NCI-H524 (cell line): ENCODE results near the gene SLC6A3.

ENCODE experiments used
- DNase-seq, 2 experiments: peaks; one replicate each; lab custom pipeline; 2025; lab: John Stamatoyannopoulos, UW

Gene SLC6A3

DNA sequence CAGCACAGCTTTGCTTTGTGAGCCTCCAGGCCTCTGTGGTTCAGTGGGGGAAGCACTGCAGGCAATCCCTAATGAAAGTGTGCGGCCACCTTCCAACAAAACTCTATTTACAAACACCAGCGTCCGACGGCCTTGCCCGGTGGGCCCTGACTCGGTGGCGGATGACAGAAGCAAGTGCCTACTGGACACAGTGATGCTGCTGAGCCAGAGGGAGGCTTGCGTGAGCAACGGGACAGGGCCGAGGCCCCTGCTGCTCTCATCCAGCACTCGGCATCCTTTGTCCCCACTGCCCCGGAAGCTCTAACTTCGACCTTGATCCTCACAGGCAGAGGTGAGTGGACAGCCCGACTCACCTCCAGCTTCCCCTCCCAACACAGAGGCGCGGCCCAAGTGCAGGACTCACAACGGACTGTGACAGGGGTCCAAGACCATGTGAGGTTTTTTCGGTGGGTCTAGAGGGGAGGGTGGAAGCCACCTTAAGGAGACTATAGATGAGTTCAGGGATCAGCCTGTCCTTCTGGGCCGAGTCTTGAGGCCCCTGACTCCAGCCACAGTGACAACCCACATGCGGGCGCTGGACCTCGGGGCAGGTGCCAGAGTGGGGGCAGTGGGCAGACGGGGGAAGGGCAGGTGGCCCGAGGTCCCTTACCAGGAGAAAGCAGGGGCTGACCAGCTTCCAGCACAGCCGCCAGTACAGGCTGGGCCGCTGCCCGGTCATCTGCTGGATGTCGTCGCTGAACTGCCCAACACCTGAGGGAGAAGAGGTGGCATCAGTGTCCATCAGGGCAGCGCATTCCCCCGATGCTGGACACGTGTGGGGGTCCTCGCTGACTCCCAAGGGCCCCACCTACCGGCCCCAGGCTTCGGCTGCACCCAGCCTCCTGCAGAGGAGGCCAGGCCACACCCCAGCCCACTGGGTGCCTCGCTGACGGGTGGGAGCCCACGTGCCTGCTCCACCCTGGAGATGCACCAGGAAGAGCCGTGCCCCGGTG is 39.4 kb downstream of the SLC6A3 start:
- no peak for DNase-seq

DNA sequence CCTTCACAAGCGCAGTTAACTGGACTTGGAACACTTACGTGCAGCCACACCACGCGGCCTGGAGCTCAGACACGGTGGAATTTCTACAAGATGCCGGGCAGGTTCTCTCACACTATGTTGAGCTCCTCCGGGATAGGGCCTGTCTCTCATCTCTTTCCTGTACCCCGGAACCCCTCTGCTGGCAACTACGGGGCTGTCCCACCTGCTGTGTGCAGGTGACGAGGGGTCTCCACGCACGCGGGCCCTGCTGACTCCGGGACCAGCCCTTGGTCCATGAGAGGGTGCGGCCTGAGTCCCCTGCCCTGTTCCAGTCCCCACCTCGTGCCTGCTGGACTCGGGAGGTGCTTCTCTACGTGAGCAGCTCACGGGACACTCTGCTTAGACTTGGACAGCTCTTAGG is 40.1 kb downstream of the SLC6A3 start:
- no peak for DNase-seq

DNA sequence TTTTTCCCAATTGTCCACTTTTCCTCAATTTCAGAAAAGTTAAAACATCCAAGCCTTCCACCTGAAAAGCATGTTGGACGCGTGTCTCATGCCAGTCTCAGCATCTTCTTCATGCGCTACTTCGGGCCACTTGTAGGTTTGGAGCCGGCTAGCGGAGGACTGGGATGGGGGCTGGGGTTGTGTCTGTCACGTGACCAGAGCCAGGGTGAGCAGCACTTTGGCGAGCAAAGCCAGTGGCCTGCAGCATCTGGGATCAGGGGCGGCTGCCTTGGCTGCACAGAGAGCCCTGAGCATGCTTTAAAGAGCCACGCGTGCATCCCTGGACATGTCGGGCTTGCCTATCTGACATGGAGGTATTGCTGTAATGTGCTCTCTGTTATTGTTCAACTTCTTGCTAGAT is 41.2 kb downstream of the SLC6A3 start:
- no peak for DNase-seq

DNA sequence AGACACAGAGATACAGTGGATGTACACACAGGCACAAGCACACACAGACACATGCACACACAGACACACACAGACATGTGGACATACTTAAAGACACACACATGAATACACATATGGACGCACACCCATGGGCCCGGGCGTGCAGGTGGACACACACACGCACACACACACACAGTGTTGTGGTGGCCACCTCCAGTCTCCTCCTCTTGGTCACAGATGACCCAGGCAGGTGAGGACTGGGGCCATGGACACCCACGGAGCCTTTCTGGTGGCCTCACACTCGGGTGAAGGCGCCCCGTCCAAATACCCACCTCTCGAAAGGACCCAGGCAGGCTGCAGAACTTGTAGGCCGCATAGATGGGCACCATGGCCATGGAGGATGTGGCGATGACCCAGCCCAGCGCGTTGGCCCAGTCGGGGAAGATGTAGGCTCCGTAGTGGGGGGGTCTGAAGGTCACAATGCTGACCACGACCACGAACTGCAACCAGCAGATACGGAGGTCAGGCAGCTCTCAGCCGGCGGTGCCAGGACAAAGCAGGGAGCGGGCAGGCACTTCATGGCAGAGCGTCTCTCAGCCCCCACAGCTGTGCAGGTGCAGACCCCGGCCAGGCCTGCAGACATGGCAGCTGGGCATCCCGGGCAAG is 42.5 kb downstream of the SLC6A3 start:
- no peak for DNase-seq

DNA sequence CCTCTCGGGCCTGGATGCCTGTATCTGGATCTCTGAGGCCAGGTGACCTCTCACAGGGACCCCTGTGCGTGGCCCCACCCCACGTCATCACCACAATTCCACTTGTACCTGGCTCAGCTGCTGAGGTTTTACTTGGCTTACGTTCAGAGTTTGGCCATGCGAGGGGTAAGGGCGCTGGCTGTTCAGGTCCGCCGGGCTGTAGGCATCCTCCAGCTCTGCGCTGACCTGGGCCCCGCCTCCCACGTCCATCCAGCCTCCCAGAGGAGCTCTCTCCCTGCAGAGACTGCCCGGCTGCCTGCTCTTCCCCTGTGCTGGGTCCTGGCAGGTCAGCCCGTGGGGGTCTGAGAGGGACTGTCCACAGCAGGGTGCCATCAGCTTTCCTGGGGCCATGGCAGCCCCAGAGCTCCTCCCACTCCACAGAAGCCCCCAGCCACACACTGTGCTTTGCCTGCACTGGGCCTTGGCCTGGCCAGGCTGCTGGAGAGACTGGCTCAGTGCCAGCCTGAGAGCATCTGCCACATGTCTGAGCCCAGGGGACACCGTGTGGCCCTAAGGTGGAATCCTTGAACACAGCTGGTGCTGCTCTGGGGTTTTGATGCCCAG is 43.6 kb downstream of the SLC6A3 start:
- DNase-seq, result peak; percentile 76 to 96

DNA sequence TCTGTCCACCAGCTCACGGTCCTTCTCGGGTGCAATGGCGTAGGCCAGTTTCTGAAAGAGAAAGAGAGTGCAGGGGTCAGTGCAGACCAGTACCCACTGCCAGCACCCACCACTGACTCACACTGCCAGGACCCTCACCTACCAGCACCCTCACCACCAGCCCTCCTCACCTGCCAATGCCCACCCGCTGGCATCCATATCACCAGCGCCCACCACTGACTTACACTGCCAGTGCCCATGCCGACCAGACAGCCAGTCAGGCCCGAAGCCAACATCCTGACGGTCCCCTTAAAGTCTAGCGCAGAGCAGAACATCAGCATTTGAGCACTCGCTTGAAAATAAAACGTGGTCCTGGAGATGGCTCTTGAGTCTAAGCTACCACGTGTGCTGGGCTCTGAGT is 44.3 kb downstream of the SLC6A3 start:
- DNase-seq, result no peak

DNA sequence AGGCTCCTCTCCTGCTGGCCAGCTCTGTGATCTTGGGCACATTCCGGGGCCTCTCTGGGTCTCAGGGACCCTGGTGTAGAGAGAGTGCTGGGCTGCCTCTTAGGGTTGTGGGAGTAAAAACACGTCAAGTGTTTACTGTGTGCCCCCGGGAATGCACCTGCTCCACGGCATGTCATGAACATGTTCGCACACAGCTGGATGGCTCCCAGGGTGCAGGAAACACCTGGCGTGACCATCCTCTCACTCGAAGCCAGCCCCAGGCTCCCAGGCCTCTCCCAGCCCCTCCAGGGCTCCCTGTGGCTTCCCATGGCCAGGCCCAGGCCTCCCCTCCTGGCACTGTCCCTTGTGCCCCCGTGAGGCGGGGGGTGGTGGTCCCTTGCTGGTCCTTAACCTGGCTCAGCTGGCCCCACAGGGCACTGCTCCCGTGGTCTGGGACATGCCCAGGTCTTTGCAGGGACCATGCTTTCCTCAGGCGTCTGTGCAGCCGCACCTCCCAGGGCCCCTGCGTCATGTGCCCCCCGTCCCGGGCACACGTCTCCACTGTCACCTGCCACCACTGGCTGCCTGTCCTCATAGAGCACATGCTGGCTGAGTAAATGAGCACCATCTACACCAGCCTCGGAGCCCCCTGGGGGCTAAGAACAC is 44.9 kb downstream of the SLC6A3 start:
- no peak for DNase-seq

DNA sequence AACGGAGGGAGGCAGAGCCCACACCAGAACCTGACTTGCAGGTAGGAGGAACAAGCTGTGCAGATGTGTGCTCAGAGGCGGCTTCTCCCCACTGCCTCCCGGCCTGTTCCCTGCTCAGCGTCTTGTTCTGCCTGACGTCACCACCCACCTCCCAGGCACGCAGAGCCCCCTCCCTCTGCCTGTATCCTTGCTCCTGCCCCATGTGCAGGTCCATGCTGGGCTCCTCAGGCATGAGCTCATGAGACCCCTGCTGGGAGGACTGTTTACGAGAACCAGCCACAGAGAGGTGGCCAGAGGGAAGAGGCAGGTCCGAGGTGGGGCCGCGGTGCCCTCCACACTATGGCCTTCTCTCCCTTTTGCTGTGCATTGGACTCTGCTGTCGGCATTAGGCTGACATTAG is 45.5 kb downstream of the SLC6A3 start:
- no peak for DNase-seq

DNA sequence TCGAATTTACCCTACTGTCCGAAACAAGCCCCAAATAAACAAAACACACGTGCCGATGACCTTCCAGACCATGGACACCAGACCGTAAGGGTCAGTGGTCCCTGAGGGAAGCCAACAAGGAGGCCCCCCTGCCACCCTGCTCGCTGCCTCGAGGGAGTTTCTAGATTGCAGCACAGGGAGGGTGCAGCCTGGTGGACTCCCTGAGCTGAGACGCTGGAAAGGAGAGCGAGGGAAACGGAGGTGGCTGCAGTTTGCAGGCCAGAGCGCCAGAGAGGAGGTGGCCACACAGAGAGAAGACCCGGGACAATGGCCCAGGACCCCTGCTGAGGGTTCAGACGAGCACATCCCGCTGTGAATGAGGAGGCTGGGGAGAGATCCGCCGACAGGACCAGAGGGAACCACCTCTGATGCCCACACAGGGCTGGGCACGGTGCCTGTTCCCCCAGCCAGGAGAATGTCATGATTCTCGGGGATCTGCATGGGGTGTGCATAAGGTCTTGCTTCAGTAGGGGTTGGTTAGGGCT is 48.9 kb downstream of the SLC6A3 start:
- DNase-seq, result no peak

DNA sequence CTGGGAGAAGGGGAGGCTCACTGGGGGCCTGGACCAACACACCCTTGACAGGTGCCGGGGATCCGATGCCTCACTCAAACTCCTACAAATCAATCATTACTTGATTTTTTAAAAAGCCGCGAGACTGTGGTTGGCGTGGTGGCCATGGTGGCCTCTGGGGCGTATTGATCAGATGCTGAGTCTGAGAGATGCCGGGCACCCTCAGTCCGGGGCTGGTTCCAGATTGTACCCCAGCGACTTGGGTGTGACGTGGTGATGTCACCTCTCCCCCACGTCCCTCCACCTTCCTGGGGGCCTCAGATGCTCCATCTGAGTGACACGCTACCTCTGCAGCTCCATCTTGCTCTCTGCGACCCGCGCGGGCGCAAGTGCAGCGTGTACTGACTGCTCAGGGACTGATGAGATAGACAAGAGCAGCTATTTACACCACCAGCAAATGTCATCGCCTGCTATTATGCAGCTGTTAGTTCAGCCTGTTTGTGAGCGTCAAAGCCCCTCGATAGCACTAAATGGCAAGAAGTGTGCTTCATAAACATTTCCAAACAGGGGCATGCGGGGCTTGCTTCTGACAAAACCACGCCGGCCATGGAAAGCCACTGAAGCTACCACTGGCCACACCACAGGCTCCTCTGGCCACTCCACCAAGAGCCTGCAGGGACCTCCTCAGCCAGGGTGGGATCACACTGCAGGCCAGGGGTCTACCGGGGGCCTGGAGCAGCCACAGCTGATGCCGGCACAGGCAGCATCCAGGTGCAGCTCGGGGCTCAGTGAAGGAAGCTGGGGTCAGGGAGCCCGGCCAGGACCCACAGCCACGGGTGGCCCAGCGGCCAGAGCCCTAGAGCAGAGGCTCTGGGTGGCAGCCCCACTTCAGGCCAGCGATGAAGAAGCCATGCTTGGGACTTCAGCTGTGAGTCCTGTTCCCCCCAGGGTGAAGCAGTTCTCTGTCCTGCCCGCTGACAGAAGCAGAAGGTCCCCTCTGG is 50.1 kb downstream of the SLC6A3 start:
- no peak for DNase-seq

DNA sequence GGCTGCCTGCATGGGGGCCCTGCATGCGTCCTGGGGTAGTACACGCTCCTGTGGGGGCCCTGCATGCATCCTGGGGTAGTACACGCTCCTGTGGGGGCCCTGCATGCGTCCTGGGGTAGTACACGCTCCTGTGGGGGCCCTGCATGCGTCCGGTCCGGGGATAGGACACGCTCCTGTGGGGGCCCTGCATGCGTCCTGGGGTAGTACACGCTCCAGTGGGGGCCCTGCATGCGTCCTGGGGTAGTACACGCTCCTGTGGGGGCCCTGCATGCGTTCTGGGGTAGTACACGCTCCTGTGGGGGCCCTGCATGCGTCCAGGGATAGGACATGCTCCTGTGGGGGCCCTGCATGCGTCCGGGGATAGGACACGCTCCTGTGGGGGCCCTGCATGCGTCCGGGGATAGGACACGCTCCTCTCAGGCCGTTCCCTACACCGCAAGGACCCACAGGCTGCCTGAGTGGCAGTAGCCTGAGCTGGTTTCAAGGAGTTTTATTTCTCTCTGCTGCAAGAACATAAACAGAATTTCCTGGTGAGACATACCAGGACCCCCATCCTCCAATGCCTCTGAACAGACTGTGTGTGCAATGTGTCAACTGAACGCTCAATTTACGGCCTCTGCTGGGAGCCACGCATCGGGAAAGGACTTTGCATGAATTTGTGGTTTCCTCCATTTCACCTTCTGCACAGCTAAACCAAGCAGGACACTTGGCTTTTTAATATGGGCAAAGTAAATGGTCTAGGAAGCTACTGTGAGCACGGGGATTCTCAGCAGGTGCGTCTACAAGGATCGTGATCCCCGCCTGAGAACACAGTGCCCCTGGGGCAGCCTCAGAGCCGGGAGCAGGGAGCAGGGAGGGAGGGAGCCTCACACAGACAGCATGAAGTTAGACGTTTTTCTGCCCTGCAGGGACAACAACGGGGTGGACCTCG is 51.4 kb downstream of the SLC6A3 start:
- DNase-seq, result no peak

DNA sequence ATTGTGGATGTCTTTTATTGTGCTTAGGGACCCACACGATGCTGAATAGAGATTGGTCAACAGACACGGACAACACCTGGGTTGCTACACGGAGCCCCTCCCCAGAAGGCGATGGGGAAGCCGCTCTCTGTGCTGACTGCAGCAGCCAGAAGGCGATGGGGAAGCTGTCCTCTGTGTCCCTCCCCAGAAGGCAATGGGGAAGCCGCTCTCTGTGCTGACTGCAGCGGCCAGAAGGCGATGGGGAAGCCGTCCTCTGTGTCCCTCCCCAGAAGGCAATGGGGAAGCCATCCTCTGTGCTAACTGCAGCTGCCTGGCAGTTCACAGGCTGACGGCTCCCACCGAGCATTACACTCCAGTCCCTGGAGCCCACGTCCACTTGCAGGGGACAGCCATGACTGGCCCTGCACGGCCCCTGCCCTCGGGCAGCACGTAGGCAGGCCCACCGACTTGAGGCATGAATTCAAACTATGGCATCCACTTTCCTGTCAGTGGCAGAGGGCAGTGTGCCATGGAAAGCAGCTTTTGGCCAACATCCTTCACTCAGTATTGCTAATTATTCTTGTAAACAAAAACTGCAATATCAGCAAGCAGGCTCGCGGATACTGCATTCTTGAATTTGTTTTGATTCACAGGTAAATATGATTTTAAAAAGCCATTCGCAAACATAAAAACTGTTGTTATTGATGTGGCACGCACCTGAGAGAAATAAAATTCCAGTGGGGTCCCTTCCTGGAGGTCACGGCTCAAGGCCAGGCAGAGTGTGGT is 52.3 kb downstream of the SLC6A3 start:
- no peak for DNase-seq

DNA sequence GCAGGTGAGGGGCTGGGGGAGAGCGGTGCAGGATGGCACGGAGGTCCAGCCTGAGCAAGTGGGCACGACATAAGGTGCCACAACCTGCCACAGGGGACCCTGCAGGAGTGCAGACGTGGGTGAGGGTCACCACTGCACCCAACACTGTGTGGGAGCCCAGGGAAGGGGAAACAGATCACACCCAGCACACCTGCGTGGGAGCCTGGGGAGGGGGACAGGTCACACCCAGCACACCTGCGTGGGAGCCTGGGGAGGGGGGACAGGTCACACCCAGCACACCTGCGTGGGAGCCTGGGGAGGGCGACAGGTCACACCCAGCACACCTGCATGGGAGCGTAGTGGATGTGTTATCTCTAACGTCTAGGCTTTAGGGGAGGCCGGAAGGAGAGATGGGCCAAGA is 53.0 kb downstream of the SLC6A3 start:
- no peak for DNase-seq

DNA sequence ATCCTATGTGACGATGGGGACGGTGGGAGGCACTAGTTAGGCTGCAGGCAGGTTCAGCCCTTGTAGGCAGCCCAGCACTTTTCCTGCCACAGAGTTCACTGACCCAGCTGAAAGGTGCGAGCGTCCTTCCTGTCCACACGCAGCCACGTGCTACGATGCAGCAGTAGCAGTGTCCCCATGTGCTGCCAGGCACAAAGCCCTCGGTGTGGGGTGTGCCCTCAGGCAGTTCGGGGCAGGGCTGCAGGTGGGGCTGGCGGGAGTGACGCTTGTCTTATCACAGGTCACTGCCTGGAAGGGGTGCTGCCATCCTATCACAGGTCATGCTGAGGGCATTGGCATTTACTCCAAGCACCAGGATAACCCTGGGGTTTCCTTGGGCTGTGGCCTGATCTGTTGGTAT is 53.5 kb downstream of the SLC6A3 start:
- DNase-seq, result no peak

DNA sequence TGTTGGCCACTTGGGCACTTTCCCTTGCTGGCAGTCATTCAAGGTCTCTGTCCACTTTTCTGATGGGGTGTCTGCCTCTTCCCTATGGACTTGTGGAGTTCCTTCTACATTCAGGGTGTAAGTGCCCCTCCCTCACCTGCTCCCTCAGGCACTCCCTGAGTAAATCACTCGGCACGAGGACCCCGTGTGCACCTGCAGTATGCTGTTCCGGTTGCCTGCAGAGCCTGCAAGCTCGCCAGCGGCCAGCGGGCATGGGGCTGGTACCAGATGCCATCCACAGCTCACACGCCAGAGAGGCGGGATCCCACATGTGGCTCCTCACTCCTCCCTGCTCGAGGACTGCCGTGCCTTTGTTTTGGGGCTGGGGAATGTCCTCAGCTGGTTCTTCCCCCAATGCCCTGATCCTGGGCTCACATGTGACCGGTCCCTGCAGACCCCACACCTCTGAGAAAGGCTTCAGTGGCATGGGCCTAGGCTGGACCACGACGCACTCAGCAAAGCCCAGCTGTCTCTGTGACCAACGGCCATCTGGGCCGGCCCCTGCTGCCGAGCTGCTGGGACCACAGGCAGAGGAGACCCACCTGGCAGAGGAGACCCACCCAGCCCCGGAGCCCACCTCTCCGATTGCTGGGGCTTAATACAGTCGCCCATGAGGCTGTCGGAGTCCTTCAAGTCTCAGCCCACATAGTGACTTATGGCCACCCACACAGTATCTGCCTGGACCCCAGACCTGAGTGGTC is 54.2 kb downstream of the SLC6A3 start:
- no peak for DNase-seq

DNA sequence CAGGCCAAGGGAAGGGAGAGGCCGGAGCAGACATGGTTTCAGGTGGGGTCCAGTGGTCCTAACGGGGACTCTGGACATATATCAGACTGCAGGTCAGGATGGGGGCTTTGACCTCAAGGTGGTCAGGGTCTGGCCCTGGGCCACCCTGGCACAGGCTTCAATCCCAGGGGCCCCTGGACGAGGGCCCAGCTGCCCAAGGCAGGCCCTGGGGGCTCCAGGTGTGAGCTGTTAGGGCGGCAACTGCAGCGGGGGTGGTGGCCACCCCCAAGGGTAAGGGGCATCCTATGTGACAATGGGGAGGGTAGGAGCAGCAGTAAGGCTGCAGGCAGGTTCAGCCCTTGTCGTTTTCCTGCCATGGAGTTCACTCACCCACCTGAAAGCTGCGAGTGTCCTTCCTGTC is 54.9 kb downstream of the SLC6A3 start:
- no peak for DNase-seq

DNA sequence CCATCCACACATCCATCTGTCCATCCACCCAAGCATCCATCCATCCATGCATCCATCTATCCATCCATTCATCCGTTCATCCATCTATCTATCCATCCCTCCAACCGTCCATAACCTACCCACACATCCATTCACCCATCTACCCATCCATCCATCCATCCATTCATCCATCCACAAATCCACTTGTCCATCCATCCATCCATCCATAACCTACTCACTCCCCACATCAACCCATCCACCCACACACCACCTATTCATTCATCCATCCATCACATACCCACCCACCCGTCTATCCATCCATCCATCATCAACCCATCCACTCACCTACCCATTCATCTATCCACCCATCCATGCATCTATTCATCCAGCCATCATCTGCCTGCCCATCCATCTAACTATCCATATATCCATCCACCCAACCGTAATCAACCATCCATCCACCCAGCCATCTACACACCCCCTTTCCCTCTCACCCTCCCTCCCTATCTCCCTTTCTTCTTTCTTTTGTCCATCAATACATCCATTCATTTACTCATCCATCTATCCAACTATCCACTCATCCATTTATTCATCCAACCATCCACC is 56.8 kb downstream of the SLC6A3 start:
- no peak for DNase-seq

DNA sequence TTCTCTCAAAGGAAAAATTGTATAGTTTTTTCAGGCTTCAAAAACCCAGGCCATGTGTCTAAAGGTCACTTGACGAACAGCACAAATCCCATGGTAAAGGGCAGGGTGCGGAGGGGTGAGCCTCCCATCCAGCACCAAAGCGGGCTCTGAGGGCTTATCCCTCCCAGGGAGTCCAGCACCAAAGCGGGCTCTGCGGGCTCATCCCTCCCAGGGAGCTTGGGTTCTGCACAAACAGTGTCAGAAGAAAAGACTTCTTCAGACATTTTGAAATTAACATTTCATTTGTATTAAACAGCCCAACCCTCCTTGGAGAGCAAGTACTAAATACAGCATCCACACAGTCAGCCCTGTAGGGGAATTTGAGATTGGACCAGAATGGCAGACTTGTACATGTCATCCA is 57.4 kb downstream of the SLC6A3 start:
- no peak for DNase-seq
